Activated CD8-positive, alpha-beta memory T cell treated with anti-CD3 and anti-CD28 coated beads, Interleukin-2, amount 50 U/mL, for 24 hours (primary cell): ENCODE data around the gene GRK3.

Source experiments
- DNase-seq: peaks from one replicate; pipeline ENCODE4 v3.0.0-alpha.2; 2020; ENCODE audit errors: extremely low read depth

Gene GRK3

DNA sequence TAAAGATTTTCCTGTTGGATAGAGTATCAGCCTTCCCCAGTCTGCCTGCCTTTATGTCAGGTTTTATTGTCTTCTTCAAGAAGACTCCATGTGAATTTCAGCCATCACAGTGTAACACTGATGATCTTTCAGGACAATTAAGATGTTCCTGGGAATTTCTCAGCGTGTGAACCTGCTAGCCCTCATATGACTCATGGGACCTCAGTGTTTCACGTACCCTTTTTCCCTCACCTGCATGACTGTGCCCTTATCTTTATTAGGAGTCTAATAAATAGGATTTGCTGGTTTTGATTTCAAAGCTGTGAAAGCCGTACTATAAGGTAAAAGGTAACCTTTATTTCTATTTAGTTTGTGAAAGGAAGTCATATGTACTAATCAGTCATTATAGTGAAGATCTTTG lies 95.9 kb downstream of the GRK3 start:
- DNase-seq, result no peak

DNA sequence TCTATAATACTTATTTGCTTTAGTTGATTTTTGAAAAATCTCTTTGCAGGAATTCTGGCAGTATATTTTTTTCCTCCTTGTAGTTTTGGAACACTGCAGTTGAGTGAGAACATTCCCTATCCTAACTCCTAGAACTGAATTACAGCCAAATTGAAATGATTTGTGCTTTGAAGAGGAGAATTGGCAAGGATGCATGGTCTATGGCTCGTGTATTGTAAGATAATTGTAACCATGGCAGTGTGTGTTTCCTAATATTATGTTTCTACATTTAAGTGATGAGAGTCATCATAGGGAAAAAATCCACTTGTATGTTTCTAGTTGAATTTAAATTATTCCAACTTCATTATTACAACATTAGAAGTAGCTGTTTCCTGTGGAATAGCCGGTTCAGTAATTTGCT lies 96.6 kb downstream of the GRK3 start:
- no peak for DNase-seq

GRCh38 chr22:25663654-25664053 lies 99.2 kb downstream of the GRK3 start:
- DNase-seq, result no peak

DNA sequence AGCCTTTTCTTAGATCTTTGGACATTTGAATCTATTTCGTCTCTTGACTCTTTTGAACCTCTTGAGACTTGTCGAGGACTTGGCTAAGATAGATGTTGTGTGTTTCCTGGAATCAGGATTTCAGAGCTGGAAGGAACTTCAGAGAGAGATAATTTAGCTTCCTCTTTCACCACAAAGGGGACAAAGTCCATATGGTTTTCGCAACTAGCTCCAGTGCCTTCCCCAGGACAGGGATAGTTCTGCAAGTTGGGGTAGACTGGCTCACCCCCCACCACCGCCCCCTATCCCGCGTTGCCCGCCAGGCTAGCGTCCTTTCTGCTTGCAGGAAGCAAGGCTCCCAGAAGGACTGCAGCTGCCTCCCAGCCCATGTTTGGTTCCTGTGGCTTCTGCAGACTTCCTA lies 101.8 kb downstream of the GRK3 start:
- DNase-seq, result no peak

GRCh38 chr22:25668437-25668836 lies 104.0 kb downstream of the GRK3 start:
- no peak for DNase-seq

DNA sequence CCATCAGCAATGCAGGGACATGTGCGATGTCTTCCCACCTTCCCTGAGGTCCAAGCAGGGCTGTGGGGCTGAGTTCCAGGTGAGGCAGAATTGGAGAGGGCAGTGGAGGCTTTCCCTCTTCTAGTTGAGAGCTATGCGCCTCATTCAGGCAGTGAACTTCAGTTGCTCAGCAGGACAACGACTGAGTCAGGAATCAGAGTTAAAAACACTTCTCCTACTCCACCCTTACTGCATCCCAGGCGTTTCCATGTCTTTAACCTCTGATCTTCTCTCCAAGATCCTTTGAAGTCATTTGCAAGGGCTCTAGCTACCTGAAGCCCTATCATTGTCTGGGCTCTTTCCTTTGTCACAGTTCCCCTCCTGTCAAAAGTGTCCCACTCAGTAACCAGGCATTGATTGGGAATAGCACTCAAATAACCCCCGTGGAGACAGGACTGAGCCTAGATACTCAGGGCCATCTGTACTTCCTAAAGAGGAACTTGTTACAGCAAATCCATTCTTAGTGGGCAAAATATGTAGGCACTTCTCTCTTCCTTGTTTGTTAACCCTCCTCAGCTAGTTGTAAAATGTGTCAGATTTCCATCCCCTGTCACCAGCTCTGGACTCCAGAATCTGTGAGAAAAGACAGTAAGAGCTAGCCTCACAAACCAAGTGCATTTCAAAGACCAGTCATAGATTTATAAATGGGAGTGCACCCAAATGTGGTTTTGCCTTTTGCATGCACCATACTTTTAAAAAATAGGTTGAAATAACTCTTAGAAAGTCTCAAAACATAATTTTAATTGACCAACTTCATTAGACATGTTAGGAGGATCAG lies 105.0 kb downstream of the GRK3 start:
- no peak for DNase-seq

GRCh38 chr22:25670070-25670461 lies 105.6 kb downstream of the GRK3 start:
- no peak for DNase-seq

- no peak for DNase-seq
Observed at GRCh38 chr22:25672289-25673084, 108.0 kb downstream of the GRK3 start.

- DNase-seq, result no peak
Observed at GRCh38 chr22:25673713-25674112, 109.2 kb downstream of the GRK3 start.

DNA sequence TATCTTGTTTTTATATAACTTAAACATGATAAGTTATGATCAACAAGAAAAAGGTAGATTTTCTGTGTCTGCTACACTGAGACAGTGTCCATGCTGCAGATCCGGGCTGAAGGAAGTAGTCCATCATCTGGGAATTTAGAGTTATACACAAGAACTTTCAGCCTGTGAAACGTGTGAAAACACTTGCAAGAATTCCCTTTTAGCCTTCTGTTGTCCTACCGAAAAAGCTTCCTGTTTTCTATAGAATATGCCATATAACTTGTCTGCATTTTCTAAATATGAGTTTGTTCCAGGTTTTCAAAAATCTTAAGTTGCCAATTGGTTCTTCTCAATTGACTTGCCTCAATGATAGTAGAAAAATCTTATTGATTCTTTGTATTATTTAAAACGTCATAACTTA lies 113.2 kb downstream of the GRK3 start:
- DNase-seq, result no peak

- DNase-seq, result no peak
Observed at GRCh38 chr22:25680051-25680450, 115.6 kb downstream of the GRK3 start.

DNA sequence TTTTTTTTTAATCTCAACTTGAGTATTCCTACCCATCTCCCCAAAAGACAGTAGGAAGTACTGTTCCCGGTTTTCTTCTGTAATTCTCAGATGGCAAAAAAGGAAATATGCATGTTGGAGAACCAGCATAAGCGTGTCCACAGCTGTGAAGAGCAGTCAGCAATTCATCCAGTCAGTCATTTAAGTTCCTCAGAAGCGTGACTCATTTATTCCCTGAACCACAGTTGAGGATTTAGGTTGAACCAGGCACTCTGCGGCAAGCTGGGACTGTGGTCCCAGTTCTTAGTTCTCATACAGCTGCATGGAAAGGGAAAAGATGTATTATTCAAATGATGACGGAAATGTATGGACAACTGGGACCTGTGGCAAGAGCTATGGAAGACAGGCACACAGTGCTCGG lies 116.5 kb downstream of the GRK3 start:
- DNase-seq, result no peak

DNA sequence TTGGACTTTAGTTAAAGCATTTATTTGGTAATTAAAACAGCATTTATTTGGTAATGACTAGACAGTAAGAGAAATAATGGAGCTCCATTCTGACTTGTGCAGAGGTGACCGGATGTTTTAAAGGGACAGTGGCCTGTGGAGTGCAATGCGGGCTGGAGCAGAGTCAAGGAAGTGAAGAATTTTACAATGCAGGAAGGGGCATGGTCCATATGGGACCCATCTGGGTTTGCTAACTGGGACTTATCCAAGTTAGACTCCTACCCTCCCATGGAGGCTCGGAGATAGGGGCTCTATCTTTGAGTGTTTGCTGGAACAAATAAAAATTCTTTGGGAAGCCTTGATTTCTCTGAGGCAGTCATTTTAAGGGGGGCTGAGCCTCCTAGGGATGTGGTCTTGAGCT lies 117.6 kb downstream of the GRK3 start:
- DNase-seq, result no peak

- no peak for DNase-seq
Observed at GRCh38 chr22:25688627-25689026, 124.2 kb downstream of the GRK3 start.

DNA sequence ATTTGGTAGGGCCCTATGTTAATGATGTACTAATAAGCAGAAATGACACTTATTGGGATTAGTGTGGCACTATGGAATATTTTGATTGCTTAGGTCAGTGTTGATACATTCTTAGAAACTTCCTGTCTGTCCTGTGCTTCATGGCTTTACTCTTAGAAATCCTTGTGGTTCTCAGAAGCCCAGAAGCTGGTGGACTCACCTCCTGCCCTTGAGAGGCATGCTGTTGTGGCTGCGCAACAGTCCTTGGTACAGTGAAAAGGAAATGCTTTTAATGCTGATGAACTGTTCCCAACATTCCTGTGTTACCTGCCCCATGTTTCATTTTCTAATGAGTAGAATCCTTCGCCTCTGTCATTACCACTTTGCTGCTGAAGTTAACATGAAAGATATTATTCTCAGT lies 125.2 kb downstream of the GRK3 start:
- DNase-seq, result no peak

DNA sequence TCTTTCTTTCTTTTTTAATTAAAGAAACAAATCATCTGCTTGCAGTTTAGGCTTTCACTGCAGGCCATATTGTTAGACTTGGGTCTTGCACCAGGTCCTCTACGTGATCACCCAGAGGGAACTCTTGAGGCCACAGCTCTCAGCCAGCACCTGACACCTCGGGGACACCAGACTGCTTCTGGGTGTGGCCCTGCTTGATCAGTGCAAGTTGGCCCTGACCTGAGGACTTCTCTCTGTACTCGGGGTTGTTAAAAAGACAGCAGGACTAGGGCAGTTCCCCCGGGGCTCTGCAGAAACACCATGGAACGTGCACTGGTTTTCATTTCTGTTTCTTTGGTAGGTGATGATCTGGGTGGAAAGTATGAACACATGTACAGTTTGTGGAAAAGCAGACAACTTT lies 126.3 kb downstream of the GRK3 start:
- DNase-seq, result no peak

DNA sequence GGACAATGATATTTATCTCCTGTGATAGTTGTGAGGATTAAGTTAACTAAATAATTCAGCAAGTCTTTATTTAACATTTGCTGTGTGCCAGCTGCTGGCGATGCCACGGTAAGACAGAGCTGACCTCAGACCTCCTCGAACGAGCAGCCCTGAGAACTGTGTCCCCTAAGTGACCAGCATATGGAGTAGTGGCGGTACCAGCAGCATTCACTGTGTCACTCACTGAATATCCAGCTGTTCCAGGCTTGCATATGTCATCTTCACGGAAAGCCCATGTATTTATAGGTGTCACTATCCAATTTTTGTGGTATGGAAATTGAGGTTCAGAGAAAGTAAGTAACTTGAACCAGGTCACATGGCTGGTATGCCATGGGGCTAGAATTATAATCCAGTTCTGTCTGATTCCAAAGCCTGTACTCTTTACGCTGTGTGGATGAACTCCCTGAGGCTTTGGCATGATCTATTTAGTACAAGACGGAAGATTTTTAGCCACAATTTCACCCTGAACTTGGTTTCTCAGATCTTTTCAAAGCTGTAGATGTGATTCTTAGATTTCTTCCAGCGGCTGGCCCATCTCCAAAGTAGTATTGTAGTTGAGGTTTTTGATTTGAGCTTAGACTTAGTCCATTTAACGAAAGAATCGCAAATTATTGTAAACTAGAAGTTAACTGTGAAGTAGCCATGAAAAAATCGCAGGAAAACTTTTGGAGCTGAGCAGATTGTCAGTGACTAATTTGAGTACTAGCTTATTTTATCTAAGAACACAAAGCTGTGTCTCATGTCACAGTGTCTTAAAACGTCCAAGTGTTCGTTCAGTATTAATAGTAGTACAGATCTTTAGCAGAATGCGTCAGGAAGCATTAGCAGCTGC lies 128.2 kb downstream of the GRK3 start:
- DNase-seq, result no peak

DNA sequence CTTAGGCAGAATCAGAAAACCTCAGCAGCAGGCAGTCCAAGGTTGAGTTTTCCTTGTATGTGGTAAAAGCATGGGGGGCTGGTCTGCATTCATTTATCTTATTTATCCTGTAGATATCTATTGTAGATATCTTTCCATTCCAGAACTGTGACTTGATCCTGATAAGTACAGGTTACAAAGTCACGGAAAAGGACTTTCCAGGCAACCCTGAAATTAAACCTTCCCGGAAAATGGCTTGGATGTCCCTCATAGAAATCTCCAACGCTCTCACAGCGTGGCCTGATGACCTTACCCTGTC lies 128.7 kb downstream of the GRK3 start:
- DNase-seq, result no peak

GRCh38 chr22:25694196-25694907 lies 129.9 kb downstream of the GRK3 start:
- no peak for DNase-seq

DNA sequence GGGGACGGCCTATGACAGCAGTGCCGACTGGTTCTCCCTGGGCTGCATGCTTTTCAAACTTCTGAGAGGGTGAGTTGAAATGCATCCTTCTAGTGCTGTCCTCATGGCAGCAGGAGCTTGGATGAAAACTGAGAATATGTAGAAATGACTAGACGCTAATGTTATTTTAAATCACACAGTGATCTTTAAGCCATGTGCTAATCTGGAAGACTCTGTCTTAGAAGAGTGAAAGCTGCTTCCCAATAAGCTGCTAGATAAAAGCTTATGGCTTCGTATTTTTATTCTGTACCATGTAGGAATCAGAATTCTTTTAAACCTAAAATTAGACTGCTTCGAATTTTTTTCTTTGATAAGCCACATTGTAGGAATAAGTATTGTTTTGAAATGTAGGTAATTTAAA lies 130.7 kb downstream of the GRK3 start:
- DNase-seq, result no peak

GRCh38 chr22:25696763-25697162 lies 132.3 kb downstream of the GRK3 start:
- DNase-seq, result no peak

DNA sequence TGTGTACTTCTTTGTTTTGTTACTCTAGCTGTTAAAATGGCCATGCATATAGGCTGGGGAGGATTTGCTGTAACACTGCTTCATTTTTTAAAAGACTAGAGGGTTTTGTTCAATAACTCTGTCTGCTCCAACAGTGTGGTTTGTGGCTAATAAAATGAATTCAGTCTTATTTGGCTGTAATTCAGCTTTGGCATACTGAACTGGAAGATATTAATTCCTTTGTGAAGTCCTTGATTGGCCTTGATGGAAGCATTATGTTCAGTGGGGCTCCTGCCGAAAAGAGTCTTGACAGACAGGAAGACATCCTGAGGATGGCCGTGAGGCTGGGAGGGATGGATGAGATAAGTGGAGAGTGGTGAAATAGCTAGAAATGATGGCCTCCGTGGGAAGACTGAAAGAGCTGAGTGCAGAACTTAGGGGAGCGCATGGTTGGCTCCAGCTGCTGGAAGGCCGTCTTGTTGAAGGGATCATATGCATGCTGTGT lies 132.7 kb downstream of the GRK3 start:
- no peak for DNase-seq
